ENCODE measurements around the gene RIMKLA. TPM values are rescaled to one million over a fixed set of nuclear protein-coding genes. Genes with fewer than 3 reads are reported as not detected.

Gene RIMKLA
- total RNA-seq, 2 experiments from 2014 or later = 9.8 to 10.3 TPM

GRCh38 chr1:42399315-42400100, 18.9 kb downstream of the RIMKLA start:
- H3K36me3 Mint-ChIP-seq (ENCODE audit: low read depth) = no peaks in the 10 kb centered on the region
- ATAC-seq (no peak), DNase-seq (no peak)
- no peak overlapping the region for H3K27ac Mint-ChIP-seq
- POLR2A ChIA-PET = interaction anchor here (1.0 kb wide), 1 partner anchor 64 kb away, joined by 3 read pairs; the partner anchor contains the start of gene CCDC30
- no peak for TF ChIP-seq CTCF (IDR thresholded peaks at IDR 0.05)
- intact Hi-C loops (cut with micrococcal nuclease) = no loop called here
- H3K4me1 Mint-ChIP-seq (ENCODE audit: low read depth) = no peaks in the 10 kb centered on the region
- H3K4me3 Mint-ChIP-seq = no peak overlapping the region
- CTCF ChIA-PET = no interaction called here
- no peaks in the 10 kb centered on the region for H3K9me3 Mint-ChIP-seq
- H3K27me3 Mint-ChIP-seq = peaks cover 4% of the 10 kb centered on the region

- ChIA-PET POLR2A (no interaction called here), CTCF (no interaction called here)
- Mint-ChIP-seq H3K27me3 (peaks cover 5% of the 10 kb centered on the region), H3K27ac (no peak overlapping the region), H3K4me1 (ENCODE audit: low read depth) (no peaks in the 10 kb centered on the region), H3K9me3 (no peaks in the 10 kb centered on the region), H3K36me3 (ENCODE audit: low read depth) (no peaks in the 10 kb centered on the region), H3K4me3 (no peak overlapping the region)
- no peak for TF ChIP-seq CTCF (IDR thresholded peaks at IDR 0.05)
- ATAC-seq (no peak), DNase-seq (no peak)
- intact Hi-C loops (cut with micrococcal nuclease) = no loop called here
Measured at GRCh38 chr1:42403880-42404400, 23.3 kb downstream of the RIMKLA start.

- Mint-ChIP-seq H3K36me3 (ENCODE audit: low read depth) (no peaks in the 10 kb centered on the region), H3K4me1 (ENCODE audit: low read depth) (no peaks in the 10 kb centered on the region), H3K27me3 (peaks cover 6% of the 10 kb centered on the region), H3K9me3 (no peaks in the 10 kb centered on the region), H3K4me3 (no peak overlapping the region), H3K27ac (no peak overlapping the region)
- DNase-seq (no peak), ATAC-seq (no peak)
- ChIA-PET POLR2A (no interaction called here), CTCF (no interaction called here)
- TF ChIP-seq CTCF (IDR thresholded peaks at IDR 0.05) = no peak
- intact Hi-C loops (cut with micrococcal nuclease) = no loop called here
Measured at GRCh38 chr1:42414551-42415496, 34.2 kb downstream of the RIMKLA start.

- H3K27me3 Mint-ChIP-seq = peaks cover 6% of the 10 kb centered on the region
- no peaks in the 10 kb centered on the region for H3K4me1 Mint-ChIP-seq (ENCODE audit: low read depth)
- ATAC-seq = no peak
- POLR2A ChIA-PET = interaction anchor here (1.4 kb wide), 1 partner anchor 9 kb away, joined by 3 read pairs; no protein-coding TSS in a partner anchor
- H3K4me3 Mint-ChIP-seq = no peak overlapping the region
- TF ChIP-seq CTCF (IDR thresholded peaks at IDR 0.05) = no peak
- DNase-seq = no peak
- H3K36me3 Mint-ChIP-seq (ENCODE audit: low read depth) = no peaks in the 10 kb centered on the region
- CTCF ChIA-PET = interaction anchor here (1.4 to 1.5 kb wide), 2 partner anchors 16 to 24 kb away, joined by 3 to 4 read pairs; no protein-coding TSS in a partner anchor
- H3K27ac Mint-ChIP-seq = no peak overlapping the region
- H3K9me3 Mint-ChIP-seq = no peaks in the 10 kb centered on the region
- intact Hi-C loops (cut with micrococcal nuclease) = no loop called here
Measured at GRCh38 chr1:42417166-42417565, 36.6 kb downstream of the RIMKLA start.
